Left renal pelvis (tissue), 4 donors: ENCODE results near the gene ANO2. TPM values are rescaled to one million over a fixed set of nuclear protein-coding genes. Genes with fewer than 3 reads are reported as not detected.
"Not testable (repeated sequence)": the region's sequence is repeated elsewhere in the genome, so short reads cannot be mapped to it uniquely, and the experiment has no call there.

Experiments
- DNase-seq, 4 donors: peaks; one replicate each; pipeline ENCODE4 v3.0.0-alpha.2; 2013; ENCODE audit warnings: low read depth in 4 of 4, low spot score in 3 of 4
- polyA plus RNA-seq, 4 donors: library from polyadenylated mRNA; unstranded; fragments of 120-200 nt; gene quantifications; one replicate each; pipeline ENCODE4 v1.2.1, GENCODE V29; 2013; ENCODE audit not compliant: insufficient read length in 4 of 4

The ANO2 gene
- polyA plus RNA-seq, 4 donors = 1.8 to 4.0 (median 3.7) TPM

GRCh38 chr12:5898874-5899273 is 46.2 kb downstream of the ANO2 start:
- DNase-seq = no peak

GRCh38 chr12:5889381-5890047 is 55.5 kb downstream of the ANO2 start:
- DNase-seq = no peak

- no peak for DNase-seq
Observed at GRCh38 chr12:5888816-5889315, 56.2 kb downstream of the ANO2 start.

GRCh38 chr12:5887819-5888218 is 57.2 kb downstream of the ANO2 start:
- not testable (repeated sequence) for DNase-seq

- no peak for DNase-seq
Observed at GRCh38 chr12:5884866-5885265, 60.2 kb downstream of the ANO2 start.

GRCh38 chr12:5884285-5884684 is 60.8 kb downstream of the ANO2 start:
- no peak for DNase-seq

- no peak for DNase-seq
Observed at GRCh38 chr12:5882511-5883190, 62.4 kb downstream of the ANO2 start.

- no peak for DNase-seq
Observed at GRCh38 chr12:5881666-5882065, 63.4 kb downstream of the ANO2 start.

- DNase-seq = no peak
Observed at GRCh38 chr12:5881101-5881606, 63.9 kb downstream of the ANO2 start.

- no peak for DNase-seq
Observed at GRCh38 chr12:5875851-5876250, 69.2 kb downstream of the ANO2 start.

- DNase-seq = no peak
Observed at GRCh38 chr12:5874514-5874913, 70.5 kb downstream of the ANO2 start.

- DNase-seq = no peak
Observed at GRCh38 chr12:5873281-5873919, 71.7 kb downstream of the ANO2 start.

GRCh38 chr12:5872745-5873144 is 72.3 kb downstream of the ANO2 start:
- no peak for DNase-seq

- DNase-seq = no peak
Observed at GRCh38 chr12:5871741-5872140, 73.3 kb downstream of the ANO2 start.

GRCh38 chr12:5870183-5870582 is 74.9 kb downstream of the ANO2 start:
- no peak for DNase-seq

- DNase-seq = peak in 1 of 4 donors; percentile 4
Observed at GRCh38 chr12:5868625-5869295, 76.3 kb downstream of the ANO2 start.

- no peak for DNase-seq
Observed at GRCh38 chr12:5865397-5865796, 79.7 kb downstream of the ANO2 start.

- no peak for DNase-seq
Observed at GRCh38 chr12:5864972-5865371, 80.1 kb downstream of the ANO2 start.

- DNase-seq = no peak
Observed at GRCh38 chr12:5864301-5864700, 80.8 kb downstream of the ANO2 start.

- DNase-seq = no peak
Observed at GRCh38 chr12:5861416-5861815, 83.6 kb downstream of the ANO2 start.

GRCh38 chr12:5856692-5857091 is 88.4 kb downstream of the ANO2 start:
- no peak for DNase-seq
